Fibroblast of lung (primary cell): ENCODE data around the gene UNKL.

Experiments
- CTCF ChIP-seq, 2 donors: IDR thresholded peaks in 1 of 2; conservative IDR thresholded peaks in 1 of 2; 1 replicate in 1 of 2; 2 replicates in 1 of 2; pipeline ENCODE4 v1.5.1; 2011 to 2012; ENCODE audit warnings: low read length in 2 of 2, control low read depth in 1 of 2, inconsistent platforms in 1 of 2, low read depth in 1 of 2, mild to moderate bottlenecking in 1 of 2
- EZH2 ChIP-seq: IDR thresholded peaks from 2 replicates; pipeline ENCODE4 v1.5.1; 2012; ENCODE audit warnings: low read length, control low read depth, mild to moderate bottlenecking; ENCODE audit errors: missing control alignments

- TF ChIP-seq CTCF (conservative IDR thresholded peaks at IDR 0.05 in 1 of 2, IDR thresholded peaks at IDR 0.05 in 1 of 2; ENCODE audit: low read depth in 1 of 2, low read length in 2 of 2) (no peak), EZH2 (no peak)
These were observed 13.3 kb upstream of the UNKL start for GRCh38 chr16:1427473-1428461.
